ENCODE results near the gene CDH4.
A peak's percentile ranks its signal among the peaks of the same experiment; 100 is the strongest.
"Not testable (repeated sequence)": the region's sequence is repeated elsewhere in the genome, so short reads cannot be mapped to it uniquely, and the experiment has no call there.

The CDH4 gene

DNA sequence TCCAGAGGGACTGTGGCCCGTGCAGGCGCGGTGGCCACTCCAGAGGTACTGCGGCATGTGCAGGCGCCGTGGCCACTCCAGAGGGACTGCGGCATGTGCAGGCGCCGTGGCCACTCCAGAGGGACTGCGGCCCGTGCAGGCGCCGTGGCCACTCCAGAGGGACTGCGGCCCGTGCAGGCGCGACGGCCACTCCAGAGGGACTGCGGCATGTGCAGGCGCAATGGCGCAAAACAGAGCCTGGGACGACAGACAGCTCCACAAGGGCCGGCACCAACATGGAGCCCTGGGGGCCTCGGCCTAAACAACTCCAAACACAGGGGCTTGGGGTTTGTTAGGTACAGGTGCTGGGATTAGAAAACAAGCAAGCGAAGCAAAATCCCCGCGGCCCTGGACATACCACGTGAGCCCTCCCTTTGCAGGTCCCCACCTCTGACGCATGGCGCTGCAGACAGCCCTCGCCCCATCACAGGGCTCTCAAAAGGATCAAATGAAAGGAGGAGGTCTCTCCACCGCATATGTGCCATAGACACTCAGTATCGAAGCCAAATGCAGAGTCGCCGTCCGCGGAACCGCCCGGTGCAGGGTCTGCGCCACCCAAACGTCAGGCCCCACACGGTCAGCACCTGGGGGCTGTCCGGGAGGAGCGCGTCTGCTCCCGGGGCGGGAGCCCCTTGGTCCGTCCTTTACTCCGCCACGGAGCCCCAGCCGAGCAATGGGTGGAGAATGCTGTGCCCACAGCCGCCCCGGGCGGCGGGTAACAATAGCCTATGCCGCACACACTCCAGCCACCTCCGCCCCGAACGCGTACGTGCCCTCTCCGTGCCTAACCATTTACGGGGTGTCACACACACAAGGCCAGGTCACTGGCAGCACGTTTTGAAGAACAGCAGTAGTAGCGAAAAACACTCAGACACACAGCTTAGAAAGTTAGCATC is 727.9 kb downstream of the CDH4 start:
- no peak for DNase-seq

- DNase-seq, result no peak
Measured at GRCh38 chr20:61980647-61981583, 728.9 kb downstream of the CDH4 start.

GRCh38 chr20:61981691-61982090 is 729.6 kb downstream of the CDH4 start:
- DNase-seq, result not testable (repeated sequence)

DNA sequence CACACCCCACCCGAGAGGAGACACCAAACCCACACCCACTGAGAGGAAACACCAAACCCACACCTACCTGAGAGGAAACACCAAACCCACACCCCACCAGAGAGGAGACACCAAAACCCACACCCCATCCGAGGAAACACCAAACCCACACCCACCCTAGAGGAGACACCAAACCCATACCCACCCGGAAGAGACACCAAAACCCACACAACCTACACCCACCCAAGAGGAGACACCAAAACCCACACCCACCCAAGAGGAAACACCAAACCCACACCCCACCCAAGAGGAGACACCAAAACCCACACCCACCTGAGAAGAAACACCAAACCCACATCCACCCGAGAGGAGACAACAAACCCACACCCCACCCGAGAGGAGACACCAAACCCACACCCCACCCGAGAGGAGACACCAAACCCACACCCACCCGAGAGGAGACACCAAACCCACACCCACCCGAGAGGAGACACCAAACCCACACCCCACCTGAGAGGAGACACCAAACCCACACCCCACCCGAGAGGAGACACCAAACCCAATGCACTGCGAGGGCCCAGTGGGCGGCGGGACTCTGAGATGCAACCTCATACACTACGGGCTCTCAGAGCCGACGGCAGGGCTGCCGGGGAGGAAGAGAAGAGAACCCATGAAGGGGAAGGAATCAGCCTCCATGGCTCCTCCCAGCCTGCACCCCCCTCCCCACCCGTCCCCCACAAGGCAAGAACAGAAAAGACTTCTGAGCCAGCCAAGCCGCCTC is 730.3 kb downstream of the CDH4 start:
- no peak for DNase-seq

- DNase-seq, result no peak
Measured at GRCh38 chr20:61982951-61983315, 730.9 kb downstream of the CDH4 start.

DNA sequence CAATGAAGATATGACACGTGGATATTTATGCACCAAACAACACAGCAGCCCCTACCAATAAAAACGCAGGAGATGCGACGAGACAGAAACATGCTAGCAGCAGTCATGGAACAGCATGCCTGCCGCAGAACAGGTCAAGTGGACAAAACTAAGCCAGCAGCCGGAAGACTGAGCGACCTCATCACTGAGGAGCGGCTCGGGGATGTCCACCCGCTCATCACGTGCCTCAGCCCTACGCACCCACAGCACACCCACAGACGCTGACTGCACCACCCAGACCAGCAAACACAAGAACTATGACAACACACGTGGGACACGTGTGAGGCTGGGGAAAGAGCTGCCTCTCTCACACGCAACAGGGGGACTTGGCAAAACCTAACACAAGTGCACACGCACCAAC is 731.9 kb downstream of the CDH4 start:
- no peak for DNase-seq

GRCh38 chr20:61984431-61984830 is 732.4 kb downstream of the CDH4 start:
- not testable (repeated sequence) for DNase-seq

DNA sequence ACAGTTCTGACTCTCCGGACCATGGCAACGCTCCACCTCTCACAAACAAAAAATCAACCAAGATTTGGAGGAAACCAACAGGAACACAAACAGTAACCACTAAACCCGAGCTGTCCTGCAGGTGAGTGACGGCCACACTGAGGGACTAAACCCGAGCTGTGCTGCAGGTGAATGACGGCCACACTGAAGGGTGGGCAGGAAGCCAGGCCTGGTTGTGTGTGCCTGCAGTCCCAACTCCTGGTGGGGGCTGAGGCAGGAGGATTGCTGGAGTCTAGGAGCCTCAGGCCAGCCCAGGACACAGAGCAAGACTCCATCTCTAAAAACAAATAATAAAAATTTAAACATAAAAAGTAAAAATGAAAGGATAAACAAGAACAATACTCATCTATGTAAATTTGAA is 733.0 kb downstream of the CDH4 start:
- DNase-seq, result peak; percentile 12

DNA sequence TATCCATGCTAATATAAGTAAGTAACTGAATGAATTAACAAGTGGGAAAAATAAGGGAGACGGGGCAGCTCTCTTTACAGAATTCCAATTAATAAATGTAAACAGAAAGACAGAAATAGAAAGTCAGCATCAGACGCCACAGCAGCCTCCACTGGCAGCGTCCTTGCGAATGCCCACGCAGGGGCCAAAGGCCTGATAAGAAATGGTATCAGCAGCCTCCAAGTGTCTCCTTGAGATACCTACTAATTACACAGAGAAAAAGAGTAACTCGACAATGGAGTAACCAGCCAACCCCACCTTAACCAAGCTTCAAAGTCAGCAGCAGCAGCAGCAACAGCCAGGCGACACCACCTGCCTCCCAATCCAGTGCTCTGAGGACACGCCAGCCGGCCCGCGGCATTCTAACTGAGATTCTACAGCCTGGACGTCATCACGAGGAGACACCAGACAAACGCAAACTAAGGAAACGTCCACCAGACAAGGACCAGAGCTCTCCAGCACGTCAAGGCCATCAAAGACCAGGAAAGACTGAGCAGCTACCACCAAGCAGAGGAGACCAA is 734.8 kb downstream of the CDH4 start:
- no peak for DNase-seq

DNA sequence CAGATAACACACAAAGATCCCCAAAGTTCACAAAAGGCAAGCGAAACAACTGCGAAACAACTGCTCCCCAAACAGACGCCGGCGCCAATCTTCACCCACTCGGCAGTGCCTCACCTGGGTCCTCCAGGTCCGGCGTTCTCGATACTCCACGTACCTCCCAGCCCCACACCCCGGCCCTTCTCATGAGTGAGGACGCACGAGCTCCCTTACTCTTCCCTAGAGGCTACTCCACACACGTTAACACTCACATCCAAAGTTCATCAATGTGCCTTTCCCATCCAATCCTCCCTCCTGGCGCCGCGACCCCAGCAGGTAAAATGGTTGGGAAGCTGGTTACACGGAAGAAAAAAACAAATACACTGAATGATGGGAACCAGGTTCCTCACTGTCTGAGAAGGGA is 736.6 kb downstream of the CDH4 start:
- DNase-seq, result no peak

- no peak for DNase-seq
Measured at GRCh38 chr20:61989741-61990140, 737.7 kb downstream of the CDH4 start.

Data from NCI-H2029 (cell line).